Body of pancreas (tissue), 4 donors: Measurements from ENCODE around the gene HIGD1C. TPM values are rescaled to one million over a fixed set of nuclear protein-coding genes. Genes with fewer than 3 reads are reported as not detected.

Experiments used
- ATAC-seq: fragments of 150-250 bp; one replicate; pipeline ENCODE4 v1.9.1; 2016
- DNase-seq, 4 donors: peaks; one replicate each; pipeline ENCODE4 v3.0.0-alpha.2; 2019
- H3K27ac ChIP-seq, 4 donors: fragments of 200-600 bp; sonication (generic); 1 replicate in 3 of 4; 2 replicates in 1 of 4; pipeline versions ENCODE4 v1.5.1 to v1.6.1; 2016 to 2019; ENCODE audit warnings: mild to moderate bottlenecking in 1 of 4, mixed read lengths in 1 of 4, moderate library complexity in 1 of 4
- H3K27me3 ChIP-seq, 2 donors: fragments of 200-600 bp; sonication (generic); one replicate each; pipeline ENCODE4 v1.6.0; 2016; ENCODE audit warnings: mild to moderate bottlenecking in 1 of 2
- H3K36me3 ChIP-seq, 2 donors: fragments of 200-600 bp; sonication (generic); replicated peaks in 1 of 2; 2 replicates each; pipeline ENCODE4 v1.5.1; 2016; ENCODE audit warnings: low read depth in 2 of 2; ENCODE audit not compliant: insufficient read depth in 1 of 2
- H3K4me1 ChIP-seq: fragments of 200-600 bp; sonication (generic); one replicate; pipeline ENCODE4 v1.6.0; 2016
- H3K4me3 ChIP-seq, 2 donors: fragments of 200-600 bp; sonication (generic); 1 replicate in 1 of 2; 2 replicates in 1 of 2; pipeline ENCODE4 v1.5.1; 2016 to 2019
- H3K9me3 ChIP-seq, 3 donors: fragments of 200-600 bp; sonication (generic); 1 replicate in 2 of 3; 2 replicates in 1 of 3; pipeline ENCODE4 v1.5.1; 2016
- CTCF ChIP-seq, 7 experiments: fragments of 450-650 bp in 4 of 7; fragments of 200-600 bp in 3 of 7; sonication (generic) in 3 of 7; IDR thresholded peaks; one replicate each; pipeline ENCODE4 v1.5.1; 2016 to 2019; ENCODE audit warnings: antibody characterized with exemption in 7 of 7
- POLR2A ChIP-seq, 3 donors: fragments of 450-650 bp; IDR thresholded peaks; one replicate each; pipeline ENCODE4 v1.6.1; 2016; ENCODE audit warnings: antibody characterized with exemption in 3 of 3, mild to moderate bottlenecking in 2 of 3
- WGBS, 2 donors: methylation state at CpG; one replicate each; pipeline ENCODE4 v1.1.5; 2017; 5-methylcytosine and 5-hydroxymethylcytosine counted together
- intact Hi-C: fragments of 100-400 bp; cut with DNase I; formaldehyde crosslinking; loops from one replicate; pipeline ENCODE4 v1.15.1; 2023
- total RNA-seq, 2 donors: library from RNA; depleted of rRNA; stranded (reverse); fragments of >200 nt; gene quantifications; one replicate each; pipeline ENCODE4 v1.1.0, GENCODE V29; 2016

The HIGD1C gene
- total RNA-seq, 2 donors from 2014 or later, result not detected

GRCh38 chr12:50979369-50980052, 27.2 kb downstream of the HIGD1C start:
- DNase-seq (no peak), ATAC-seq (no peak)
- Histone ChIP-seq H3K27ac (no peak overlapping the region), H3K4me1 (peaks cover 20% of the 10 kb centered on the region), H3K27me3 (no peaks in the 10 kb centered on the region), H3K4me3 (no peak overlapping the region), H3K36me3 (peaks cover 0 to 2% of the 10 kb centered on the region in 2 donors), H3K9me3 (no peaks in the 10 kb centered on the region)
- TF ChIP-seq POLR2A (IDR thresholded peaks at IDR 0.05) (no peak), CTCF (IDR thresholded peaks at IDR 0.05) (no peak)
- WGBS, 2 donors, result 62 to 63% methylated on average over 6 of the region's 6 CpGs
- intact Hi-C loops, result loop anchor here (10.0 kb wide), 1 partner anchor 145 kb away; no protein-coding TSS in a partner anchor

GRCh38 chr12:50980545-50980944, 28.2 kb downstream of the HIGD1C start:
- peaks cover 0 to 2% of the 10 kb centered on the region in 2 donors for H3K36me3 ChIP-seq
- ATAC-seq (peak; percentile 92), DNase-seq (no peak)
- H3K4me1 ChIP-seq, result peaks cover 20% of the 10 kb centered on the region
- TF ChIP-seq POLR2A (IDR thresholded peaks at IDR 0.05) (no peak), CTCF (IDR thresholded peaks at IDR 0.05) (no peak)
- H3K4me3 ChIP-seq, result no peak overlapping the region
- H3K9me3 ChIP-seq, result no peaks in the 10 kb centered on the region
- intact Hi-C loops, result loop anchor here (10.0 kb wide), 1 partner anchor 146 kb away; no protein-coding TSS in a partner anchor
- no peaks in the 10 kb centered on the region for H3K27me3 ChIP-seq
- H3K27ac ChIP-seq, result peak overlapping the region in 2 of 4 donors; percentile 1 to 25
- WGBS, 2 donors, result 24 to 26% methylated on average over 2 of the region's 2 CpGs

- TF ChIP-seq CTCF (IDR thresholded peaks at IDR 0.05), result no peak
- TF ChIP-seq POLR2A (IDR thresholded peaks at IDR 0.05), result no peak
- 33 to 40% methylated on average over 6 of the region's 6 CpGs for WGBS, 2 donors
- ATAC-seq, result no peak
- no peaks in the 10 kb centered on the region for H3K9me3 ChIP-seq
- peaks cover 20% of the 10 kb centered on the region for H3K4me1 ChIP-seq
- H3K27me3 ChIP-seq, result no peaks in the 10 kb centered on the region
- intact Hi-C loops, result loop anchor here (10.0 kb wide), 1 partner anchor 147 kb away; no protein-coding TSS in a partner anchor
- peak overlapping the region in 1 of 4 donors; percentile 1 for H3K27ac ChIP-seq
- DNase-seq, result no peak
- no peak overlapping the region for H3K4me3 ChIP-seq
- H3K36me3 ChIP-seq, result peaks cover 0 to 2% of the 10 kb centered on the region in 2 donors
Measured at GRCh38 chr12:50981319-50982239, 29.2 kb downstream of the HIGD1C start.

- ATAC-seq (no peak), DNase-seq (no peak)
- no peaks in the 10 kb centered on the region for H3K27me3 ChIP-seq
- H3K4me1 ChIP-seq, result peaks cover 20% of the 10 kb centered on the region
- intact Hi-C loops, result loop anchor here (10.0 kb wide), 1 partner anchor 150 kb away; no protein-coding TSS in a partner anchor
- H3K9me3 ChIP-seq, result no peaks in the 10 kb centered on the region
- TF ChIP-seq CTCF (IDR thresholded peaks at IDR 0.05) (no peak), POLR2A (IDR thresholded peaks at IDR 0.05) (no peak)
- WGBS, 2 donors, result 44% methylated on average over 2 of the region's 2 CpGs
- H3K27ac ChIP-seq, result peak overlapping the region in 1 of 4 donors; percentile 51
- peaks cover 0 to 16% of the 10 kb centered on the region in 2 donors for H3K36me3 ChIP-seq
- no peak overlapping the region for H3K4me3 ChIP-seq
Measured at GRCh38 chr12:50984586-50985298, 32.4 kb downstream of the HIGD1C start.
